T47D (cell line): Measurements from ENCODE around the gene FAM193A.
"Not testable (repeated sequence)": the region's sequence is repeated elsewhere in the genome, so short reads cannot be mapped to it uniquely, and the experiment has no call there.

Experiments used
- DNase-seq, 2 experiments: peaks; one replicate each; pipeline versions ENCODE4 v3.0.0 to v3.0.0-alpha.2; 2011 to 2012; ENCODE audit warnings: low read depth in 1 of 2, low spot score in 1 of 2
- JUND ChIP-seq: IDR thresholded peaks from 2 replicates; pipeline ENCODE4 v1.6.1; 2012; ENCODE audit warnings: low read depth
- in situ Hi-C: cut with HindIII; loops from 2 replicates; pipeline ENCODE4 v1.10.0; 2016; ENCODE audit warnings: low sequenced_read_pairs, low pct_unique_long_range_greater_than_20kb

Gene FAM193A

DNA sequence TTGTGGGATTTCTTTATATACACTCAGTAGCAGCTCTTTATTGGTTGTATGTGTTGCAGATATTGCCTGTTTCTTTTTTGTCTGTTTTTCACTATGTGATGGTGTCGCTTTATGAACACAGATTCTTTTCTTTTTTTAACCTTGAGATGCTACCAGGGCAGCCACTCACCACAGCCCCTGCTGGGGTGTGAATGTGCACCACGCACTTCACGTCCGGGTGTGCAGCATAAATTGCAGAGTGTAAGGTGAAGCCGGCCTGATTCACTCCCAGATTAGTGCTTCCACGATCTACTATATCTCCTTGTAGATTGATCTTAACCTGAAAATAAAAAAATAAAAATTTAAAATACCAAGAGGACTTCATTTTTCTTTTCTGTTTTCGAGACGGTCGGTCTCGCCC lies 71.4 kb downstream of the FAM193A start:
- in situ Hi-C loops = no loop called here
- no peak for TF ChIP-seq JUND
- no peak for DNase-seq

DNA sequence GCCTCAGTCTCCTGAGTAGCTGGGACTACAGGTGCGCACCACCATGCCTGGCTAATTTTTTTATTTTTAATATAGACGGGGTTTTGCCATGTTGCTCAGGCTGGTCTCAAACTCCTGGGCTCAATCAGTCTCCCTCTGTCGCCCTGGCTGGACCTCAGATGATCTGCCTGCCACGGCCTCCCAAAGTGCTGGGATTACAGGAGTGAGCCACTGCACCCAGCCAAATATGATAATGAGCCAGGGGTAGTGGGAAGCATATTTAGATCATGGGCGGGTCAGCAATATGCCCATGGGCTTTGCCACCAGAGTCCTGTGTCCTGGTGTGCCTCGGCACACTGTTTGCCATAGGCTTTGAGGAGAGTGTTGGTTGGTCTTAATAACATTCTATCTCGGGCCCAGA lies 71.8 kb downstream of the FAM193A start:
- no peak for DNase-seq
- in situ Hi-C loops = no loop called here
- TF ChIP-seq JUND = no peak

DNA sequence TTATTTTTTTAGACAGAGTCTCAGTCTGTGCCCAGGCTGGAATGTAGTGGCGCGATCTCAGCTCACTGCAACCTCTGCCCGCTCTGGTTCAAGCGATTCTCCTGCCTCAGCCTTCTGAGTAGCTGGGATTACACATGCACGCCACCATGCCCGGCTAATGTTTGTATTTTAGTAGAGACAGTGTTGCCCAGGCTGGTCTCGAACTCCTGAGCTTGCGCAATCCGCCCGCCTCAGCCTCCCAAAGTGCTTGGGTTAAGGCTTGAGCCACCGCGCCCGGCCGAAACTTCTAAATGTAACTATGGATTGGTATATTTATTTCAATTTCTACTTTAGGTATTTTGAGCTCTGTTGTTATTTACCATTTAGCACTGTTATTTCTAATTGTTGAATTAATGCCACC lies 79.4 kb downstream of the FAM193A start:
- TF ChIP-seq JUND = no peak
- in situ Hi-C loops = no loop called here
- no peak for DNase-seq

DNA sequence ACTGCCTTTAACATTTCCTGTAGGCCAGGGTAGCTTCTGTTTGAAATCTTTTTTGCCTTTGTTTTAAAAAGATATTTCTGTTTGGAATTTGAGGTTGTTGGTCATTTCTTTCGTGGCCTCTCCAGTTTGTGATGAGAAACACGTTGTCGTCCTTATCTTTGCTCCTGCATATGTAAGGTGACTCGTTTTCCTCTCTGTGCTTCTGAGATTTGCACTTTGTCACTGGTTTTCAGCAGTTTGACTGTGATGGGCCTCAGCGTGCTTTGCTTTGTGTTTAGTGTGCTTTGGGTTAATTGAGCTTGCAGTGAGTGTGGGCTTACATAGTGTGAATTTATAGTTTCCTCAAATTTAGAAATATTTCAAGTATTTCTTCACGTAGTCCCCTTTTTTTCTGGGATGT lies 81.5 kb downstream of the FAM193A start:
- in situ Hi-C loops = no loop called here
- TF ChIP-seq JUND = no peak
- no peak for DNase-seq

DNA sequence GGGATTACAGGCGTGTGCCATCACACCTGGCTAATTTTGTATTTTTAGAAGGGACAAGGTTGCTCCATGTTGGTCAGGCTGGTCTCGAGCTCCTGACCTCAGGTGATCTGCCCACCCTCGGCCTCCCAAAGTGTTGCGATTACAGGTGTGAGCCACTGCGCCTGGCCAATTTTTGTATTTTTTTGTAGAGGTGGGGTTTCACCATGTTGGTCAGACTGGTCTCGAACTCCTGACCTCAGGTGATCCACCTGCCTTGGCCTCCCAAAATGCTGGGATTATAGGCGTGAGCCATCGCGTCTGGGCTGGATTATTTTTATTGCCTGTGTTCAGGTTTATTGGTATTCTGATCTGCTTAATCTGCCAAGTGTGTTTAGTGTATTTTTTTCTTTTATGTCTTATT lies 82.3 kb downstream of the FAM193A start:
- in situ Hi-C loops, DNase-seq: not testable (repeated sequence)

DNA sequence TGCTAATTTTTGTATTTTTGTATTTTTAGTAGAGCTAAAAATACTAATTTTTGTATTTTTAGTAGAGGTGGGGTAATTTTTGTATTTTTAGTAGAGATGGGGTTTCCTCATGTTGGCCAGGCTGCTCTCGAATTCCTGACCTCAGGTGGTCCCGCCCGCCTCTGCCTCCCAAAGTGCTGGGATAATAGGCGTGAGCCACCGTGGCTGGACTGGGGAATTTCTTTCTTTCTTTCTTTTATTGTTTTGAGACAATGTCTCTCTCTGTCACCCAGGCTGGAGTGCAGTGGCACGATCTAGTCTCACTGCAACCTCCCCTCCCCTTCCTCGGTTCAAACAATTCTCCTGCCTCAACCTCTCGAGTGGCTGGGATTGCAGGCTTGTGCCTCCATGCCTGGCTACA lies 83.0 kb downstream of the FAM193A start:
- in situ Hi-C loops = no loop called here
- TF ChIP-seq JUND = no peak
- no peak for DNase-seq

DNA sequence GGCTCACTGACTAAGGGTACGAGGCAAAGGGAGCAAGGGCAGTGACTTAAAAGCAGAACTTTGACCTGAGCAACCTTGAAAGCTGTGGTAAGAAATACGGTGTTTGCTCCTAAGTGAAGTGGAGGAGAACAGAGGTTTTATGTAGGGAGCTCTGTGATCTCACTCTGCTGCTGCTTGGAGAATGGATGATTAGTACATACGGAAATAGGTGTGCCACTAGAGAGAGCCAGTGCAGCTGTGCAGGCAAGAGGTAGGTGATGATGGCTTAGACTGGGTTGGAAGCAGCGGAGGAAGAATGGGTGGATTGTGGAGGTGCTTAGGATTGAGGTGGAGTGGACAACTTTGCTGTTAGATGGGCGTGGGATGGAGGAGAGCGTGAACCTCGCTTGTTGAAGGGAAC lies 85.0 kb downstream of the FAM193A start:
- no peak for TF ChIP-seq JUND
- in situ Hi-C loops = no loop called here
- no peak for DNase-seq

DNA sequence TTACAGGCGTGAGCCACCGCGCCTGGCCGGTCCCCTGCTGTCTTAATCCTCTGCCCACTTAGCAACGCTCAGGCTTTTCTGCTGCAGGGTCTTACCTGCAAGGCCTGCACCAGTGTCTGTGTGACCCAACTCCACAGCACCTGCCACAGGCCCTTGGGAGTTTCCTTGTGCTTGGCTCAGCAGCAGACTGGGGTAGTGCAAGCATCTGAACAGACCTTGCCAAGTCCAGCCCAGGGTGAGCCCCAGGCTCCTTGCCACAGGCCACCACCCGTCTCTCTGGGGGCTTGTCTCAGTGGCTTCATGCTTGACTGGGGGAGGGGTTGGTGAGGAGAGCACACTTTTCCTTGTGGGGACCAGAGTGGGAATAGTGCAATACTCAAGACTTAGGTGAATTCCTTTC lies 87.0 kb downstream of the FAM193A start:
- TF ChIP-seq JUND = no peak
- in situ Hi-C loops = no loop called here

DNA sequence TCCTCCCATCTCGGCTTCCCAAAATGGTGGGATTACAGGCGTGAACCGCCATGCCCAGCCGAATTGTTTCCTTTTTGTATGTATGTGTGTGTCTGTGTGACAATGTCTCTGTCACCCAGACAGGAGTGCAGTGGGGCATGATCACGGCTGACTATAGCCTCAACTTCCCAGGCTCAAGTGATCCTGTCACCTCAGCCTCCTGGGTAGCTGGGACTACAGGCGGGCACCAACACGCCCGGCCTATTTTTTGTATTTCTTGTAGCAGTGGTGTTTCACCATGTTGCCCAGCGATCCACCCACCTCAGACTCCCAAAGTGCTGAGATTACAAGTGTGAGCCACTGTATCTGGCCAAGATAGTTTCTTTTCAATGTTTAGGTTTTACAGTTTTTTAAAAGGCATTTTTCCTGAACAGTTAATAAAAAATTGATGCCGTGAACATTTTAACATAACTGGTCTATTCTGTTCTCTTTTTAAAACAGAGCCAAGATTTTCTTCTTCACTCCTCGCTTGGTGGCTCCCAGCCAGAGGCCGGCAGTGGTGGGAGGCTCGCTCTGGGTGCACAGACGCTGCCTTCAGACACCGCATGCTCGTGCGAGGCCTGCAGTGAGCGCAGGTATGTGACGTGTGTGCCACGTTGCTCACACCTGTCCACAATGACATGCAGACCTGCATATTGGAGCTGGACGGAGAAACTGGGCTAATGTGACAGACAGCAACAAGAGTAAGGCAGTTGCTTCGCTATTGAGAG lies 88.5 kb downstream of the FAM193A start:
- no peak for DNase-seq
- TF ChIP-seq JUND = no peak
- in situ Hi-C loops = no loop called here

More for the DNA sequence above, 87.0 kb downstream of the FAM193A start:
- DNase-seq = no peak

DNA sequence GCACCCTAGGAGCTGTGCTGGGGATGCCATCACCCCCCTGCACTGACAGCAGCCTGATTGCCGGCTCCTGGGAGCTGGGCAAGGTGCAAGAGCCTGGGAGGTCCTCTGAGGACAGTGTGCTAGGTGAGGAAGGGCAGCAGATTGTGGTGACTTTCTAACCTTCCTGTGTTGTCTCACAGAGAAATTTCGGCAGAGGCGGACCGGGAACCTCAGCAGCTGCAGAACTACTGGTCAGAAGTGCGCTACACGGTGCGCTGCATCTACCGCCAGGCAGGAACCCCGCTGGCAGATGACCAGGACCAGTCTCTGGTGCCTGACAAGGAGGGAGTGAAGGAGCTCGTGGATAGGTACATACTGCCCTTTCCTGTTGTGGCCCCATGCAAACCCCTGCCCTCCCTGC lies 89.8 kb downstream of the FAM193A start:
- DNase-seq = no peak
- TF ChIP-seq JUND = no peak
- in situ Hi-C loops = no loop called here

DNA sequence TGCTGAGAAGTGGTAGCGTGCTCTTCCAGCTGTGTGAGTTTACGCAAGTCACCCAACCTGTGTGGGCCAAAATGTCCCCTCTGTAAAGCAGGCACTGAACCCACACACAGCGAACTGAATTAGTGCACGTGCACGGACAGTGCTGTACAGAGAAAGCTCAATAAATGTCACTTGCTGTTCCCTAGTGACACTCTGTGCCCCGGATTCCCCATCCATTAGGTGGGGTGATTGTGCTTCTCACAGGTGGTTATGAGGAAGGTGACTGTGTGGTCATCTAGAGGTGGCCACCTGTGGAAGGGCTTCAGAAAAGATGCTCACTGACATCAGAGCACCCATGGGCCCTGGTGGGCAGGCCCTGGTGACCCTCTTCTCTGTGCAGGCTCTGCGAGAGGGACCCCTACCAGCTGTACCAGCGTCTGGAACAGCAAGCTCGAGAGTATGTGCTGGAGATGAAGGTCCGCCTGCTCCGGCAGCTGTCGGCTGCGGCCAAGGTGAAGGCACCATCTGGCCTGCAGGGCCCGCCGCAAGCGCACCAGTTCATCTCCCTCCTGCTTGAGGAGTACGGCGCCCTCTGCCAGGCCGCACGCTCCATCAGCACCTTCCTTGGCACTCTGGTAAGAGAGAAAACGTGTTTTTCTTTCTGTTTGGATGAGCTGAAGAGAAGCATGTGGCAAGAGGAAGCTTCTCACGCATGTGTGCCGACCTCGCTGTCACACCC lies 94.3 kb downstream of the FAM193A start:
- no peak for DNase-seq
- no peak for TF ChIP-seq JUND
- in situ Hi-C loops = no loop called here

DNA sequence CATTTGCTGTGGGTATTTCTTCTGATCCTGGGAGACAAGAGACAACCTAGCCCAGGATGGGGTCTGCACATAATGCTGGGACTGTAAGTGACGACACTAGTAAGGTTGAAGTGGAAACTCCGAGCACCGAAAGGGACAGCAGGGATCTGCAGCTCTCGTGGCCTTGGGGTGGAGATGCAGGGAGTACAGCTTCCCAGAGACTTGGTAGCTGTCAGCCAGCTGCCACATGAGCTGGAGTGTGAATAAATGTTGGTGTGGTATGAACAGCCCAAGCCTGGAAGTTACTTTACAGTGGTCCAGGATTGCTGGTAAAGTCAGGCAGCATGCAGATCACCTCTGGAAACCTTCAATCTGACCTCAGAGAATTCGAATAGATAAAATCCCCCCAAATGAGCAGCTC lies 97.6 kb downstream of the FAM193A start:
- no peak for TF ChIP-seq JUND

DNA sequence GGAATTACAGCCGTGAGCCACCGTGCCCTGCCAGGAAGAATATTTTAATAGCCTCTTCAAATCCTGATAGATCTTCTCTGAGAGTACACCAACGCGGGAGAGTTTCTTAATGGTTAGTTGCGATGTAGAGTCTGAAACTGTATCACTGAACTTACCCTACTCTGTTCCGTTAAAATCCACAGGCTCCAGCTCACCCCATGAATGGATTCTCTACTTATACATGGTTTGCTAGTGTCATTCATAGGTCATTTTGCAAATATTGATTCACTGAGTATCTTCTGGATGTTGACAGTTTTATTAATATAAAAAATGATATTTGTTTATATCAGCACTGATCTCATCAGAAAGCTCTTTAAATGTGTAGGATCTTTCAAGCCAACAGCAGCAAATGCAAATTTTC lies 99.9 kb downstream of the FAM193A start:
- in situ Hi-C loops = no loop called here
- TF ChIP-seq JUND = no peak
- DNase-seq = no peak

More for the DNA sequence above, 97.6 kb downstream of the FAM193A start:
- in situ Hi-C loops = no loop called here
- DNase-seq = no peak

DNA sequence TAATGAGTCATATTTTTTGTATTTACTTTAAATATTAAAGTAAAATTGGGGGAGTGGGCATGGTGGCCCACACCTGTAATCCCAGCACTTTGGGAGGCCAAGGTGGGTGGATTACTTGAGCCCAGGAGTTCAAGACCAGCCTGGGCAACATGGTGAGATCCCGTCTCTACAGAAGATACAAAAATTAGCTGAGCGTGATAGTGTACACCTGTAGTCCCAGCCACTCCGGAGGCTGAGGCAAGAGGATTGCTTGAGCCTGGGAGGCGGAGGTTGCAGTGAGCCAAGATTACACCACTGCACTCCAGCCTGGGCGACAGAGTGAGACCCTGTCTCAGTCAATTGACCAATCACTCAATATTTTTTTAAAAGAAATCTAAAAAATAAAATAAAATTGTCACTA lies 100.5 kb downstream of the FAM193A start:
- not testable (repeated sequence) for DNase-seq

More for the DNA sequence above, 100.5 kb downstream of the FAM193A start:
- in situ Hi-C loops = not testable (repeated sequence)
